T-helper 1 cell treated with Interleukin-12 subunit alpha and Interleukin-12 subunit beta and Interleukin-4 antibody, amounts not matched to agents 30 ng/mL and 1 ng/mL, for 36 hours (primary cell): ENCODE results near the gene CPOX. TPM values are rescaled to one million over a fixed set of nuclear protein-coding genes. Genes with fewer than 3 reads are reported as not detected.

Experiments used
- intact Hi-C: fragments of 100-400 bp; cut with micrococcal nuclease; formaldehyde crosslinking; loops from one replicate; pipeline ENCODE4 v1.15.1; 2024
- total RNA-seq: library from RNA; stranded (reverse); gene quantifications from 2 replicates; pipeline ENCODE4 v1.2.3, GENCODE V29; 2022

The CPOX gene
- total RNA-seq, 1 donor from 2014 or later, result 77.6 TPM

- intact Hi-C loops, result loop anchor here (1.0 to 10.0 kb wide), 6 partner anchors 135 to 1808 kb away; partner anchors contain the start of genes LNP1 and TOMM70
These were observed 3.4 kb upstream of the CPOX start for GRCh38 chr3:98596541-98597500.

- intact Hi-C loops, result loop anchor here (5.0 to 10.0 kb wide), 3 partner anchors 136 to 1809 kb away; partner anchors contain the start of genes LNP1 and TOMM70
These were observed 2.7 kb upstream of the CPOX start for GRCh38 chr3:98596087-98596486.

- intact Hi-C loops, result loop anchor here (5.0 to 10.0 kb wide), 5 partner anchors 138 to 1810 kb away; partner anchors contain the start of genes CMSS1, LNP1 and TOMM70
These were observed 1.4 kb upstream of the CPOX start for GRCh38 chr3:98594628-98595324.

GRCh38 chr3:98592345-98592935 is 971 bp downstream of the CPOX start:
- intact Hi-C loops, result loop anchor here (2.0 to 10.0 kb wide), 6 partner anchors 232 to 1812 kb away; partner anchors contain the start of genes CMSS1, LNP1 and TOMM70

- intact Hi-C loops, result loop anchor here (1.0 to 10.0 kb wide), 4 partner anchors 11 to 1815 kb away; partner anchors contain the start of genes CMSS1, LNP1 and TOMM70
These were observed 3.9 kb downstream of the CPOX start for GRCh38 chr3:98589331-98590036.

- intact Hi-C loops, result no loop called here
These were observed 5.3 kb downstream of the CPOX start for GRCh38 chr3:98588065-98588464.

GRCh38 chr3:98587654-98588053 is 5.8 kb downstream of the CPOX start:
- intact Hi-C loops, result no loop called here

- intact Hi-C loops, result no loop called here
These were observed 8.9 kb downstream of the CPOX start for GRCh38 chr3:98584547-98584946.

GRCh38 chr3:98583766-98584165 is 9.6 kb downstream of the CPOX start:
- intact Hi-C loops, result no loop called here

- intact Hi-C loops, result no loop called here
These were observed 11.4 kb downstream of the CPOX start for GRCh38 chr3:98582042-98582441.

GRCh38 chr3:98581474-98581873 is 11.9 kb downstream of the CPOX start:
- intact Hi-C loops, result no loop called here

- intact Hi-C loops, result no loop called here
These were observed 12.7 kb downstream of the CPOX start for GRCh38 chr3:98580401-98581386.

- intact Hi-C loops, result no loop called here
These were observed 16.1 kb downstream of the CPOX start for GRCh38 chr3:98577178-98577895.

- intact Hi-C loops, result loop anchor here (5.0 kb wide), 2 partner anchors 127 to 177 kb away; no protein-coding TSS in a partner anchor
These were observed 19.3 kb downstream of the CPOX start for GRCh38 chr3:98574132-98574531.

- intact Hi-C loops, result loop anchor here (1.0 to 5.0 kb wide), 12 partner anchors 8 to 534 kb away; partner anchors contain the start of genes CLDND1 and CPOX
These were observed 20.2 kb downstream of the CPOX start for GRCh38 chr3:98573181-98573728.

- intact Hi-C loops, result loop anchor here (10.0 kb wide), 1 partner anchor 336 kb away; the partner anchor contains the start of gene DCBLD2
These were observed 25.0 kb downstream of the CPOX start for GRCh38 chr3:98568402-98568801.

GRCh38 chr3:98567666-98568270 is 25.6 kb downstream of the CPOX start:
- intact Hi-C loops, result loop anchor here (1.0 to 10.0 kb wide), 4 partner anchors 11 to 337 kb away; partner anchors contain the start of genes CLDND1, CPOX and DCBLD2

- intact Hi-C loops, result loop anchor here (1.0 to 10.0 kb wide), 2 partner anchors 7 to 339 kb away; partner anchors contain the start of gene DCBLD2
These were observed 27.6 kb downstream of the CPOX start for GRCh38 chr3:98565843-98566242.
